ENCODE data around the gene MBNL3.

The MBNL3 gene, protein sequence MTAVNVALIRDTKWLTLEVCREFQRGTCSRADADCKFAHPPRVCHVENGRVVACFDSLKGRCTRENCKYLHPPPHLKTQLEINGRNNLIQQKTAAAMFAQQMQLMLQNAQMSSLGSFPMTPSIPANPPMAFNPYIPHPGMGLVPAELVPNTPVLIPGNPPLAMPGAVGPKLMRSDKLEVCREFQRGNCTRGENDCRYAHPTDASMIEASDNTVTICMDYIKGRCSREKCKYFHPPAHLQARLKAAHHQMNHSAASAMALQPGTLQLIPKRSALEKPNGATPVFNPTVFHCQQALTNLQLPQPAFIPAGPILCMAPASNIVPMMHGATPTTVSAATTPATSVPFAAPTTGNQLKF

DNA sequence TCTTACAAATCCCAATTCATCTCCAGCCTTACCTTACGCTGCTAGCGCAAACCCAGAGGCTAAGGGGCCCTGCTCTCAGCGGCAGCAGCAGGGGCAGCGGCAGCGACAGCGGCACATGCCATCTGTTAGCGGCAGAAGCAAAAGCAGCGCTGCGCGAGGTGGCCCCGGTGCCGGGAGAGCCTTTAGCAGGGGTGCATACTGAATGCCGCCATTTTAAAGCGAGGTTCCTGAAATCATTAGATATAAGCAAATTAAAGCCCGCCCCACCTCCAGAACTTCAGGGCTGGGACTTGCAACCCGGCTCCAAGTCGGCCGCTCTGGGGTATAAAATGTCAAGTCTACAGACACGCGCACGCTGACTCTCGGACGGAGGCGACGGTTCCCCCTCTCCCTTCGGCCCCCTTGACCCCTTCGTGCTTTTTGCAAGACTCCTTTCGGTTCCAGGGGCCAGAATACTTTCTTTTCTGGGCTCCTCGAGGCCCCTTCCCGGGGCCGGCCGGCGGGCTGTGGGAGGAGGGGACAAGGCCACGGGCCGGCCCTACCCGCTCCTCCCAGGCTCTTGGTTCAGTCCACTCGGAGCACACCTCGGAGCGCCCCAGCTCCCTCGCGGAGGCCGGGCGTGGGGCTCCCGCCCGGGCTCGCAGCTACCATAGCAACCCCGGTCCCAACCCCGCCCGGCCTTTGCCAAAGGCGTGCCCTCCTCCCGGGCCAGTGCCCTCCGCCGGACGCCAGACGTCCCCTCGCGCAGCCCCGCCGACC lies at the start of gene MBNL3:
TSS of gene MBNL3 (minus strand) at position 220 of the 759 bp plus-strand sequence. CDS start 49,427 bp downstream, outside the sequence.
- Histone ChIP-seq H3K27me3 (ENCODE audit: control insufficient read depth in 2 of 2, insufficient read depth in 2 of 2, low read length in 2 of 2) (peaks cover 4% of the 10 kb centered on the region in 2 donors), H3K27ac (ENCODE audit: low read depth in 2 of 2, low read length in 2 of 2) (peak within 1 kb of the TSS; percentile 77 to 81), H3K4me1 (ENCODE audit: control insufficient read depth in 2 of 2, insufficient read depth in 2 of 2, low read length in 2 of 2) (peaks cover 4 to 22% of the 10 kb centered on the region in 2 donors), H3K9me3 (ENCODE audit: control insufficient read depth in 2 of 2, low read length in 2 of 2) (no peaks in the 10 kb centered on the region), H3K4me3 (ENCODE audit: low read length in 2 of 2) (peak within 1 kb of the TSS; percentile 61 to 80), H3K36me3 (ENCODE audit: control insufficient read depth in 2 of 2, insufficient read depth in 2 of 2, low read length in 2 of 2) (no peaks in the 10 kb centered on the region), H3K9ac (ENCODE audit: low read depth in 1 of 2, low read length in 2 of 2) (peak within 1 kb of the TSS; percentile 52 to 55)

GRCh38 chrX:132533409-132533808 lies 44.6 kb upstream of the MBNL3 start:
- no peaks in the 10 kb centered on the region for H3K9me3 ChIP-seq (ENCODE audit: control insufficient read depth in 2 of 2, low read length in 2 of 2)
- H3K4me3 ChIP-seq (ENCODE audit: low read length in 2 of 2), result no peak overlapping the region
- H3K4me1 ChIP-seq (ENCODE audit: control insufficient read depth in 2 of 2, insufficient read depth in 2 of 2, low read length in 2 of 2), result no peaks in the 10 kb centered on the region
- no peak overlapping the region for H3K9ac ChIP-seq (ENCODE audit: low read depth in 1 of 2, low read length in 2 of 2)
- no peaks in the 10 kb centered on the region for H3K36me3 ChIP-seq (ENCODE audit: control insufficient read depth in 2 of 2, insufficient read depth in 2 of 2, low read length in 2 of 2)
- H3K27ac ChIP-seq (ENCODE audit: low read depth in 2 of 2, low read length in 2 of 2), result no peak overlapping the region
- peaks cover 3 to 6% of the 10 kb centered on the region in 2 donors for H3K27me3 ChIP-seq (ENCODE audit: control insufficient read depth in 2 of 2, insufficient read depth in 2 of 2, low read length in 2 of 2)

DNA sequence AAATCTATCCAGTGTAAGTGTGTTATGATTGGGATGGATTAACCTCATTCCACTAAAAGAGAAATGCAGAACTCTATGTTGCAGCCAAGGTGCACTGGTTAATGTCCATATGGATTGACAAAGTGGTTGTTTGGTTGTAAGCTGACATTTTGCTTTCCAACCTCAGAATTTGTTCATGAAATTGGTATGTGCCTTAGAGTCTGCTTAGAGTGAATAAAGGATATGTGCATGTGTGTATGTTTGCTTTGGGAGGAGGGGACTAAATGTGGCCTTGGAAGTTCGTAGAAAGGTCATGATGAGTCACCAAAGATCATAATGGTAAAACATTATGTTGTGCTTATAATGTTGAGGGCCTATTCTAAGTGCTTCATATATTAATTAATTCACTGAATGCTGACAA lies 44.1 kb upstream of the MBNL3 start:
- H3K4me3 ChIP-seq (ENCODE audit: low read length in 2 of 2), result no peak overlapping the region
- no peaks in the 10 kb centered on the region for H3K9me3 ChIP-seq (ENCODE audit: control insufficient read depth in 2 of 2, low read length in 2 of 2)
- peaks cover 3 to 6% of the 10 kb centered on the region in 2 donors for H3K27me3 ChIP-seq (ENCODE audit: control insufficient read depth in 2 of 2, insufficient read depth in 2 of 2, low read length in 2 of 2)
- no peaks in the 10 kb centered on the region for H3K4me1 ChIP-seq (ENCODE audit: control insufficient read depth in 2 of 2, insufficient read depth in 2 of 2, low read length in 2 of 2)
- H3K27ac ChIP-seq (ENCODE audit: low read depth in 2 of 2, low read length in 2 of 2), result no peak overlapping the region
- no peaks in the 10 kb centered on the region for H3K36me3 ChIP-seq (ENCODE audit: control insufficient read depth in 2 of 2, insufficient read depth in 2 of 2, low read length in 2 of 2)
- H3K9ac ChIP-seq (ENCODE audit: low read depth in 1 of 2, low read length in 2 of 2), result no peak overlapping the region

GRCh38 chrX:132532097-132532496 lies 43.3 kb upstream of the MBNL3 start:
- Histone ChIP-seq H3K9me3 (ENCODE audit: control insufficient read depth in 2 of 2, low read length in 2 of 2) (no peaks in the 10 kb centered on the region), H3K27ac (ENCODE audit: low read depth in 2 of 2, low read length in 2 of 2) (no peak overlapping the region), H3K36me3 (ENCODE audit: control insufficient read depth in 2 of 2, insufficient read depth in 2 of 2, low read length in 2 of 2) (no peaks in the 10 kb centered on the region), H3K4me1 (ENCODE audit: control insufficient read depth in 2 of 2, insufficient read depth in 2 of 2, low read length in 2 of 2) (no peaks in the 10 kb centered on the region), H3K4me3 (ENCODE audit: low read length in 2 of 2) (no peak overlapping the region), H3K27me3 (ENCODE audit: control insufficient read depth in 2 of 2, insufficient read depth in 2 of 2, low read length in 2 of 2) (peaks cover 3 to 6% of the 10 kb centered on the region in 2 donors), H3K9ac (ENCODE audit: low read depth in 1 of 2, low read length in 2 of 2) (no peak overlapping the region)

DNA sequence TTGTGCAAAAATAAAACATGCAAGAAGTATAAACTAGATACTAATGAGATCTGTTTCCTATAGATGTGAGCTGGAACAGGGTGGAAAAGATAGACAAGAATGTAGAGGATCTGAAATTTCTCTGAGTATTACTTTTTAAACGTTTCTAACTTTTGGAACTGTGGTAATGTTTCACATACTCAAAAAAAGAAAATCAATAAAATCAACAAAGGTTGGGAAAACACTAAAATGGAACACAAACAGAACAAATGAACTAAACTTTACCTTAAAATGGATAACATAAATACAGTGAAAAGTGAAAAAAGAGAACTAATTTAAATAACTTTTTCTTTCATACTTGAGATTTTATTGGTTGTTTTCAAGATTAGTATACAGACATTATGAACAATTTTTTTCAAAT lies 32.0 kb upstream of the MBNL3 start:
- Histone ChIP-seq H3K9me3 (ENCODE audit: control insufficient read depth in 2 of 2, low read length in 2 of 2) (no peaks in the 10 kb centered on the region), H3K4me3 (ENCODE audit: low read length in 2 of 2) (no peak overlapping the region), H3K9ac (ENCODE audit: low read depth in 1 of 2, low read length in 2 of 2) (no peak overlapping the region), H3K4me1 (ENCODE audit: control insufficient read depth in 2 of 2, insufficient read depth in 2 of 2, low read length in 2 of 2) (no peaks in the 10 kb centered on the region), H3K27ac (ENCODE audit: low read depth in 2 of 2, low read length in 2 of 2) (no peak overlapping the region), H3K27me3 (ENCODE audit: control insufficient read depth in 2 of 2, insufficient read depth in 2 of 2, low read length in 2 of 2) (no peaks in the 10 kb centered on the region), H3K36me3 (ENCODE audit: control insufficient read depth in 2 of 2, insufficient read depth in 2 of 2, low read length in 2 of 2) (no peaks in the 10 kb centered on the region)

DNA sequence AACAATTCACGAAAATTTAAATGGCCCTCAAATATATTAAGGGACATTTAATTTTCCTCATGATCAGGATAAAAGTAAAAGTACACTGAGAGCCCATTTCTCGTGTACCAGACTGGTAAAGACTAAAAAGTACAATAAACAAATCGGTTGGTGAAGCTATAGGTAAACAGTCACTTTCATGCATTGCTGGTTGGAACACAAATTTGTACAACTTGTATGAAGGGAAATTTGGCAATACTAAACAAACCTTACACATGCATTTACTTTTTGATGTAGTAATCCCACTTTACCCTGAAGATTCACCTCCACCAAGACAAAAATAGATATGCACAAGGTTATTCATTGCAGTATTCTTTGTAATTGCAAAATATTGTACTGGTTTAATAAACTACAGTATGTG lies 31.4 kb upstream of the MBNL3 start:
- H3K36me3 ChIP-seq (ENCODE audit: control insufficient read depth in 2 of 2, insufficient read depth in 2 of 2, low read length in 2 of 2), result no peaks in the 10 kb centered on the region

DNA sequence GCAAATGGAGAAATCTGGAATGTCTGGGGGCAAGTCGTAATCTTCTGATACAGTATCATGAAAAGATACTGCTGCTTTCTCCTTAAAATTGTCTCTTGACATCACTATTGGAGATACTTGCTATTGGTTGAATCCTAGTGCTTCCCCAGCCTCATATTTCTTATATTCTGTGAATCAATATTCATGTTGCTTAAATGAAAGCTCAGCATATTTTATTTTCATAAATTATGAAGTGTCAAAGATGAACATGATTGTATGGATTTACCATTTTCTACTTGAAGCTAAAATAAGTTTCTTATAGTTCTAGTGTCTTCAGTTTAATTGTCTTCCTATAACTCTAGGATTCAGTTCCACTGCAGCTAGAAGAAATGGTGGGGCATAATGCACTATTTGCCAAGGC lies 29.6 kb upstream of the MBNL3 start:
- no peaks in the 10 kb centered on the region for H3K27me3 ChIP-seq (ENCODE audit: control insufficient read depth in 2 of 2, insufficient read depth in 2 of 2, low read length in 2 of 2)
- no peak overlapping the region for H3K9ac ChIP-seq (ENCODE audit: low read depth in 1 of 2, low read length in 2 of 2)
- no peak overlapping the region for H3K4me3 ChIP-seq (ENCODE audit: low read length in 2 of 2)
- no peaks in the 10 kb centered on the region for H3K4me1 ChIP-seq (ENCODE audit: control insufficient read depth in 2 of 2, insufficient read depth in 2 of 2, low read length in 2 of 2)
- H3K9me3 ChIP-seq (ENCODE audit: control insufficient read depth in 2 of 2, low read length in 2 of 2), result no peaks in the 10 kb centered on the region
- no peaks in the 10 kb centered on the region for H3K36me3 ChIP-seq (ENCODE audit: control insufficient read depth in 2 of 2, insufficient read depth in 2 of 2, low read length in 2 of 2)
- H3K27ac ChIP-seq (ENCODE audit: low read depth in 2 of 2, low read length in 2 of 2), result no peak overlapping the region

More for the DNA sequence above, 31.4 kb upstream of the MBNL3 start:
- Histone ChIP-seq H3K9ac (ENCODE audit: low read depth in 1 of 2, low read length in 2 of 2) (no peak overlapping the region), H3K4me3 (ENCODE audit: low read length in 2 of 2) (no peak overlapping the region), H3K27ac (ENCODE audit: low read depth in 2 of 2, low read length in 2 of 2) (no peak overlapping the region), H3K9me3 (ENCODE audit: control insufficient read depth in 2 of 2, low read length in 2 of 2) (no peaks in the 10 kb centered on the region), H3K27me3 (ENCODE audit: control insufficient read depth in 2 of 2, insufficient read depth in 2 of 2, low read length in 2 of 2) (no peaks in the 10 kb centered on the region), H3K4me1 (ENCODE audit: control insufficient read depth in 2 of 2, insufficient read depth in 2 of 2, low read length in 2 of 2) (no peaks in the 10 kb centered on the region)

DNA sequence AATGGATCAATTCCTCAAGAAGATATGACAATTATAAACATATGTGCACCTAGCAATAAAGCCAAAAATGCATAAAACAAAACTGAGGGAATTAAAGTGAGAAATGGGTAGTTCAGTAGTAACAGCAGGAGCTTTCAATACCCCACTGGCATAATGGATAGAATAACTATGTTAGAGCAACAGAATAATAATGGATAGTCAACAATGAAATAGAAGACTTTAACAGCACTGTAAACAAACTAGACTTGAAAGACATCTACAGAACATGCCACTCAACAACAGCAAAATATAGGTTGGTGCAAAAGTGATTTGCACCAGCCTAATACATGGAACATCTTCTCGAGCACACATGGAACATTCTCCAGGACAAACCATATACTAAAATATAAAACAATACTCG lies 20.0 kb upstream of the MBNL3 start:
- Histone ChIP-seq H3K4me3 (ENCODE audit: low read length in 2 of 2) (no peak overlapping the region), H3K27ac (ENCODE audit: low read depth in 2 of 2, low read length in 2 of 2) (no peak overlapping the region), H3K36me3 (ENCODE audit: control insufficient read depth in 2 of 2, insufficient read depth in 2 of 2, low read length in 2 of 2) (no peaks in the 10 kb centered on the region), H3K9ac (ENCODE audit: low read depth in 1 of 2, low read length in 2 of 2) (no peak overlapping the region), H3K27me3 (ENCODE audit: control insufficient read depth in 2 of 2, insufficient read depth in 2 of 2, low read length in 2 of 2) (peaks cover 0 to 2% of the 10 kb centered on the region in 2 donors), H3K4me1 (ENCODE audit: control insufficient read depth in 2 of 2, insufficient read depth in 2 of 2, low read length in 2 of 2) (peaks cover 0 to 6% of the 10 kb centered on the region in 2 donors), H3K9me3 (ENCODE audit: control insufficient read depth in 2 of 2, low read length in 2 of 2) (no peaks in the 10 kb centered on the region)

GRCh38 chrX:132505116-132505515 lies 16.3 kb upstream of the MBNL3 start:
- Histone ChIP-seq H3K4me1 (ENCODE audit: control insufficient read depth in 2 of 2, insufficient read depth in 2 of 2, low read length in 2 of 2) (peaks cover 0 to 6% of the 10 kb centered on the region in 2 donors), H3K4me3 (ENCODE audit: low read length in 2 of 2) (no peak overlapping the region), H3K9me3 (ENCODE audit: control insufficient read depth in 2 of 2, low read length in 2 of 2) (no peaks in the 10 kb centered on the region), H3K27ac (ENCODE audit: low read depth in 2 of 2, low read length in 2 of 2) (no peak overlapping the region), H3K9ac (ENCODE audit: low read depth in 1 of 2, low read length in 2 of 2) (no peak overlapping the region), H3K27me3 (ENCODE audit: control insufficient read depth in 2 of 2, insufficient read depth in 2 of 2, low read length in 2 of 2) (peaks cover 0 to 2% of the 10 kb centered on the region in 2 donors), H3K36me3 (ENCODE audit: control insufficient read depth in 2 of 2, insufficient read depth in 2 of 2, low read length in 2 of 2) (no peaks in the 10 kb centered on the region)

GRCh38 chrX:132504417-132504816 lies 15.6 kb upstream of the MBNL3 start:
- no peaks in the 10 kb centered on the region for H3K36me3 ChIP-seq (ENCODE audit: control insufficient read depth in 2 of 2, insufficient read depth in 2 of 2, low read length in 2 of 2)
- no peak overlapping the region for H3K27ac ChIP-seq (ENCODE audit: low read depth in 2 of 2, low read length in 2 of 2)
- peaks cover 0 to 2% of the 10 kb centered on the region in 2 donors for H3K27me3 ChIP-seq (ENCODE audit: control insufficient read depth in 2 of 2, insufficient read depth in 2 of 2, low read length in 2 of 2)
- H3K4me3 ChIP-seq (ENCODE audit: low read length in 2 of 2), result no peak overlapping the region
- H3K4me1 ChIP-seq (ENCODE audit: control insufficient read depth in 2 of 2, insufficient read depth in 2 of 2, low read length in 2 of 2), result peaks cover 0 to 6% of the 10 kb centered on the region in 2 donors
- H3K9me3 ChIP-seq (ENCODE audit: control insufficient read depth in 2 of 2, low read length in 2 of 2), result no peaks in the 10 kb centered on the region
- no peak overlapping the region for H3K9ac ChIP-seq (ENCODE audit: low read depth in 1 of 2, low read length in 2 of 2)

All from mucosa of rectum (tissue), 2 donors.